HepG2 (cell line): ENCODE data around the gene CBLC. TPM values are rescaled to one million over a fixed set of nuclear protein-coding genes. Genes with fewer than 3 reads are reported as not detected.

Source experiments
- ATAC-seq: fragments of 200-7000 bp; cut with Tn5 transposase; 3 replicates; pipeline ENCODE4 v1.9.1; 2020; ENCODE audit warnings: mild to moderate bottlenecking, moderate library complexity
- BruUV-seq: library from RNA; stranded (reverse); fragments of 400-500 nt; replicated peaks from 2 replicates; lab custom pipeline; 2021; lab: Mats Ljungman, UMichigan
- CTCF ChIA-PET: fragments of 300-600 bp; formaldehyde crosslinking; extraction: SDS; loops from one replicate; lab custom pipeline; 2021; ENCODE audit warnings: low total read pairs, inconsistent platforms, low intra/inter-chr PET ratio; lab: Yijun Ruan, JAX
- POLR2A ChIA-PET: fragments of 350-600 bp; sonication (Branson Sonifier 250); formaldehyde crosslinking; loops from one replicate; lab custom pipeline; 2020; ENCODE audit warnings: antibody characterized with exemption, inconsistent platforms; lab: Yijun Ruan, JAX
- DNase-seq: peaks from one replicate; pipeline ENCODE4 v3.0.0-alpha.2; 2015; ENCODE audit warnings: low spot score
- FAIRE-seq: peaks from 3 replicates; lab custom pipeline; 2011; peaks lifted over from hg19 to GRCh38; lab: Jason Lieb, UNC
- H2AFZ ChIP-seq: one replicate; pipeline ENCODE4 v1.6.1; 2011; ENCODE audit warnings: low read length, inconsistent platforms
- H3K27ac ChIP-seq: fragments of 300-600 bp; 3 replicates; pipeline ENCODE4 v1.8.0; 2011; ENCODE audit warnings: mixed run types, mild to moderate bottlenecking, mixed read lengths, low read length, inconsistent platforms; ENCODE audit not compliant: insufficient read depth; ENCODE audit errors: extremely low read length
- H3K27me3 ChIP-seq, 2 experiments: fragments of 200-600 bp in 1 of 2; 2 replicates in 1 of 2; 3 replicates in 1 of 2; pipeline versions ENCODE4 v1.6.0 to v1.8.0; 2011; ENCODE audit warnings: low read length in 2 of 2, mild to moderate bottlenecking in 2 of 2, moderate library complexity in 2 of 2, inconsistent platforms in 1 of 2; ENCODE audit not compliant: insufficient read depth in 2 of 2, control insufficient read depth in 1 of 2
- H3K36me3 ChIP-seq, 2 experiments: fragments of 200-600 bp in 1 of 2; replicated peaks in 1 of 2; 2 replicates in 1 of 2; 3 replicates in 1 of 2; pipeline versions ENCODE4 v1.5.1 to v1.8.0; 2011; ENCODE audit warnings: low read length in 2 of 2, inconsistent platforms in 1 of 2; ENCODE audit not compliant: insufficient read depth in 2 of 2, control insufficient read depth in 1 of 2
- H3K4me1 ChIP-seq: 2 replicates; pipeline ENCODE4 v1.5.1; 2012; ENCODE audit warnings: low read length, inconsistent platforms; ENCODE audit not compliant: insufficient read depth
- H3K4me2 ChIP-seq: 2 replicates; pipeline ENCODE4 v1.6.0; 2011; ENCODE audit warnings: low read depth, low read length, inconsistent platforms
- H3K4me3 ChIP-seq, 3 experiments: fragments of 200-600 bp in 1 of 3; sonication (generic), shearing (Covaris generic) in 1 of 3; replicated peaks in 1 of 3; 2 replicates each; pipeline ENCODE4 v1.5.1; 2011 to 2016; ENCODE audit warnings: low read length in 3 of 3, inconsistent platforms in 2 of 3, low read depth in 2 of 3, mild to moderate bottlenecking in 2 of 3, control low read depth in 1 of 3, mixed read lengths in 1 of 3; ENCODE audit not compliant: insufficient read depth in 1 of 3
- H3K79me2 ChIP-seq: one replicate; pipeline ENCODE4 v1.6.1; 2011; ENCODE audit warnings: low read length, inconsistent platforms; ENCODE audit not compliant: insufficient read depth
- H3K9ac ChIP-seq: 2 replicates; pipeline ENCODE4 v1.6.0; 2011; ENCODE audit warnings: mild to moderate bottlenecking, low read depth, low read length, inconsistent platforms; ENCODE audit not compliant: insufficient read depth
- H3K9me3 ChIP-seq: 2 replicates; pipeline ENCODE4 v1.5.1; 2012; ENCODE audit warnings: mild to moderate bottlenecking, low read length
- H4K20me1 ChIP-seq: 2 replicates; pipeline ENCODE4 v1.6.0; 2011; ENCODE audit warnings: inconsistent platforms, mild to moderate bottlenecking, low read length, moderate library complexity; ENCODE audit not compliant: insufficient read depth
- AGO2 ChIP-seq: fragments of 200-400 bp; formaldehyde crosslinking; optimal IDR thresholded peaks from 2 replicates; pipeline ENCODE3; 2017; ENCODE audit warnings: mild to moderate bottlenecking, low read depth, low read length, moderate library complexity
- GLI4 ChIP-seq: sonication (generic); formaldehyde crosslinking; IDR thresholded peaks from 2 replicates; pipeline ENCODE4 v1.5.1; 2020; ENCODE audit warnings: missing genetic modification reagents, mild to moderate bottlenecking, moderate library complexity, borderline replicate concordance
- HDAC1 ChIP-seq: sonication (generic); formaldehyde crosslinking; IDR thresholded peaks from 2 replicates; pipeline ENCODE4 v1.5.1; 2020; ENCODE audit warnings: mild to moderate bottlenecking, missing genetic modification reagents
- KIAA2018 ChIP-seq: sonication (generic); formaldehyde crosslinking; IDR thresholded peaks from 2 replicates; pipeline ENCODE4 v1.5.0; 2020; ENCODE audit warnings: mild to moderate bottlenecking, missing genetic modification reagents, borderline replicate concordance
- MEIS2 ChIP-seq: sonication (generic); formaldehyde crosslinking; IDR thresholded peaks from 2 replicates; pipeline ENCODE4 v1.9.0; 2021; ENCODE audit warnings: mild to moderate bottlenecking, missing genetic modification reagents
- RBFOX2 ChIP-seq: fragments of 200-400 bp; formaldehyde crosslinking; IDR thresholded peaks from 2 replicates; pipeline ENCODE4 v1.6.1; 2017; ENCODE audit warnings: low read depth, mild to moderate bottlenecking, low read length
- WGBS: methylation state at CpG from one replicate; pipeline ENCODE4 v1.1.6; 2017; ENCODE audit warnings: low lambda C conversion rate; 5-methylcytosine and 5-hydroxymethylcytosine counted together
- in situ Hi-C: cut with HindIII; loops from 2 replicates; pipeline ENCODE4 v1.10.0; 2017; ENCODE audit warnings: low pct_unique_long_range_greater_than_20kb; ENCODE audit not compliant: extremely low pct_ligation_motif_present
- intact Hi-C: fragments of 100-400 bp; cut with micrococcal nuclease; formaldehyde crosslinking; loops from one replicate; pipeline ENCODE4 v1.10.0; 2022; ENCODE audit not compliant: unreplicated experiment
- polyA plus RNA-seq, 8 experiments: library from polyadenylated mRNA; depleted of rRNA in 3 of 8; stranded (reverse) in 7 of 8; unstranded in 1 of 8; fragments of >200 nt; fragmentation: Illumina TruSeq in 4 of 8; extraction: Trizol in 4 of 8; gene quantifications; 2 replicates each; pipeline versions ENCODE4 v1.2.1 to v1.2.3, GENCODE V29; 2011 to 2016; ENCODE audit warnings: low read depth in 4 of 8, missing spikeins in 1 of 8, mixed read lengths in 1 of 8; ENCODE audit not compliant: insufficient read depth in 1 of 8
- total RNA-seq, 5 experiments: library from RNA; depleted of rRNA; stranded (reverse); fragments of >200 nt; fragmentation: Illumina TruSeq; extraction: Trizol; gene quantifications; 2 replicates each; pipeline ENCODE4 v1.2.3, GENCODE V29; 2016; ENCODE audit warnings: low read depth in 1 of 5

The CBLC gene
- total and polyA plus RNA-seq, 2 of the 13 experiments (the other 11 are each of a cell fraction or from before 2014, with no cell fraction given) = 1.8 to 2.6 TPM

GRCh38 chr19:44819246-44819832, 41.6 kb downstream of the CBLC start:
- no peak for ATAC-seq
- in situ Hi-C loops (no loop called here), intact Hi-C loops (no loop called here)
- Histone ChIP-seq H3K9me3 (no peaks in the 10 kb centered on the region), H2AFZ (no peak overlapping the region), H3K4me1 (peaks cover 39% of the 10 kb centered on the region), H4K20me1 (0 out of 2 replicates have a peak, but pooled peaks cover 2% of the 10 kb centered on the region), H3K27ac (no peak overlapping the region), H3K36me3 (peaks cover 6 to 17% of the 10 kb centered on the region in 2 experiments; a peak in 4 of 5 replicates), H3K4me2 (no peak overlapping the region), H3K4me3 (no peak overlapping the region), H3K9ac (no peak overlapping the region), H3K79me2 (no peaks in the 10 kb centered on the region), H3K27me3 (no peaks in the 10 kb centered on the region)
- TF ChIP-seq RBFOX2 = peak; percentile 56
- no peak for TF ChIP-seq HDAC1 (CRISPR knock-in tag)
- peak; percentile 76 for TF ChIP-seq AGO2
- no peak for FAIRE-seq
- 95% methylated on average over 23 of the region's 28 CpGs for WGBS
- ChIA-PET POLR2A (interaction anchor here (8.3 kb wide), 1 partner anchor 11 kb away, joined by 67 read pairs; the partner anchor contains the start of gene BCAM), CTCF (no interaction called here)
- BruUV-seq = TSS peak; percentile 72
- DNase-seq = no peak

DNA sequence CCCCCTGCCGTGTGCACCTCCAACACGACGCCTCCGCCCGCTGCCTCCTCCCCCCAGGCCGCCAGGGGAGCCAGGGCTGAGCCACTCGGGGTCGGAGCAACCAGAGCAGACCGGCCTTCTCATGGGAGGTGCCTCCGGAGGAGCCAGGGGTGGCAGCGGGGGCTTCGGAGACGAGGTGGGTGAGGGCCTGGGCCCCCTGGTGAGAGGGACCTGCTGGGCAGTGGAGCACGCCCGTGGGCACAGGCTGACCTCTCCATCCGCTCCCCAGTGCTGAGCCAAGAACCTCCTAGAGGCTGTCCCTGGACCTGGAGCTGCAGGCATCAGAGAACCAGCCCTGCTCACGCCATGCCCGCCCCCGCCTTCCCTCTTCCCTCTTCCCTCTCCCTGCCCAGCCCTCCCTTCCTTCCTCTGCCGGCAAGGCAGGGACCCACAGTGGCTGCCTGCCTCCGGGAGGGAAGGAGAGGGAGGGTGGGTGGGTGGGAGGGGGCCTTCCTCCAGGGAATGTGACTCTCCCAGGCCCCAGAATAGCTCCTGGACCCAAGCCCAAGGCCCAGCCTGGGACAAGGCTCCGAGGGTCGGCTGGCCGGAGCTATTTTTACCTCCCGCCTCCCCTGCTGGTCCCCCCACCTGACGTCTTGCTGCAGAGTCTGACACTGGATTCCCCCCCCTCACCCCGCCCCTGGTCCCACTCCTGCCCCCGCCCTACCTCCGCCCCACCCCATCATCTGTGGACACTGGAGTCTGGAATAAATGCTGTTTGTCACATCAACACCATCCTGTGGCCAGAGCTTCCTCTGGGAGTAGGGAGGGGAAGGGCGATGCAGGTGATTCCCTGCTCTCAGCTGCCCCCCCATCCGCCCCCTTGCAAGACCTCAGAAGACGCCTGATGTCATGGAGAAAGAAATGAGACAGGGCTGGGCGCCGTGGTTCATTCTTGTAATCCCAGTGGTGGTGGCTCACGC, 43.2 kb downstream of the CBLC start:
- in situ Hi-C loops (no loop called here), intact Hi-C loops (no loop called here)
- POLR2A ChIA-PET = interaction anchor here (1.1 to 8.3 kb wide), 3 partner anchors 9 to 12 kb away, joined by 3 to 67 read pairs (median 18); partner anchors contain the start of gene BCAM
- peaks cover 49% of the 10 kb centered on the region for H3K4me1 ChIP-seq
- ATAC-seq (no peak), FAIRE-seq (no peak), DNase-seq (no peak)
- H3K27ac ChIP-seq = no peak overlapping the region
- 94% methylated on average over 32 of the region's 35 CpGs for WGBS
- H2AFZ ChIP-seq = no peak overlapping the region
- H3K27me3 ChIP-seq = no peaks in the 10 kb centered on the region
- BruUV-seq = no TSS peak
- CTCF ChIA-PET = no interaction called here
- H3K4me3 ChIP-seq = no peak overlapping the region
- no peak overlapping the region for H3K9ac ChIP-seq
- H3K79me2 ChIP-seq = no peaks in the 10 kb centered on the region
- H3K9me3 ChIP-seq = no peaks in the 10 kb centered on the region
- H3K36me3 ChIP-seq = peaks cover 3 to 4% of the 10 kb centered on the region in 2 experiments; a peak in 2 of 5 replicates
- H3K4me2 ChIP-seq = no peak overlapping the region
- no peaks in the 10 kb centered on the region for H4K20me1 ChIP-seq
- TF ChIP-seq KIAA2018 (CRISPR knock-in tag) (no peak), MEIS2 (no peak), GLI4 (CRISPR knock-in tag) (no peak)
